ENCODE data around the gene CPHXL2. TPM values are rescaled to one million over a fixed set of nuclear protein-coding genes. Genes with fewer than 3 reads are reported as not detected.

The CPHXL2 gene
- polyA plus RNA-seq, 2 donors: not detected

DNA sequence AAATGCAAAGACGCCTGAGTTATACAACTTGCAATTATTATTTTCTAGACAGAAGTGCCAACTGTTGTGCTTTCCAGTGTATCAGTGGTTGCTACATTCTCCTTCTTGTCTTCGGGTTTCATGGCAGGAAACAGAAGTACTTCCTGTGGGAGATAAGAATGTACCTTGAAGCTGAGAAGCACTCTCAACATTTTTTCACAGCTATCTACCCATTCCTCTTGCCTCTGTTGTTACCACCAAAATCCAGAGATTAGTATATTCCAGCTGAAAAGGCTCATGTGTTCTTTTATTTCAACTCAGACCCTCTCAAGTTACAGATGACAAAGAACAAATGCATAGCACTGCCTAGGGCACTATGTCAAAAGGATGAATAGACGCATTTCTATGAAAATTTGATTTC, 49.0 kb downstream of the CPHXL2 start:
- H3K4me3 ChIP-seq (ENCODE audit: low read depth in 1 of 2, low read length in 2 of 2): no peak overlapping the region
- H3K27me3 ChIP-seq (ENCODE audit: control insufficient read depth in 1 of 2, insufficient read depth in 2 of 2, low read length in 2 of 2): no peaks in the 10 kb centered on the region
- H3K9me3 ChIP-seq (ENCODE audit: control insufficient read depth in 2 of 2, insufficient read depth in 1 of 2, low read depth in 1 of 2, low read length in 1 of 2): no peaks in the 10 kb centered on the region
- peaks cover 35 to 38% of the 10 kb centered on the region in 2 donors for H3K36me3 ChIP-seq (ENCODE audit: control insufficient read depth in 2 of 2, insufficient read depth in 2 of 2, low read length in 1 of 2)
- no peak overlapping the region for H3K27ac ChIP-seq (ENCODE audit: low read depth in 2 of 2, low read length in 1 of 2)
- H3K4me1 ChIP-seq (ENCODE audit: control insufficient read depth in 2 of 2, insufficient read depth in 2 of 2, low read length in 1 of 2): no peaks in the 10 kb centered on the region
- WGBS, 2 donors: 63 to 67% methylated on average over 3 of the region's 3 CpGs

GRCh38 chr16:75626806-75627205, 50.0 kb downstream of the CPHXL2 start:
- no peak overlapping the region for H3K4me3 ChIP-seq (ENCODE audit: low read depth in 1 of 2, low read length in 2 of 2)
- H3K27ac ChIP-seq (ENCODE audit: low read depth in 2 of 2, low read length in 1 of 2): peak overlapping the region in 1 of 2 donors; percentile 7
- H3K36me3 ChIP-seq (ENCODE audit: control insufficient read depth in 2 of 2, insufficient read depth in 2 of 2, low read length in 1 of 2): peaks cover 35% of the 10 kb centered on the region in 2 donors
- H3K27me3 ChIP-seq (ENCODE audit: control insufficient read depth in 1 of 2, insufficient read depth in 2 of 2, low read length in 2 of 2): no peaks in the 10 kb centered on the region
- 87 to 92% methylated on average over 4 of the region's 4 CpGs for WGBS, 2 donors
- no peaks in the 10 kb centered on the region for H3K9me3 ChIP-seq (ENCODE audit: control insufficient read depth in 2 of 2, insufficient read depth in 1 of 2, low read depth in 1 of 2, low read length in 1 of 2)
- peaks cover 0 to 4% of the 10 kb centered on the region in 2 donors for H3K4me1 ChIP-seq (ENCODE audit: control insufficient read depth in 2 of 2, insufficient read depth in 2 of 2, low read length in 1 of 2)

- WGBS, 2 donors: 71 to 82% methylated on average over 4 of the region's 4 CpGs
- no peak overlapping the region for H3K27ac ChIP-seq (ENCODE audit: low read depth in 2 of 2, low read length in 1 of 2)
- H3K4me1 ChIP-seq (ENCODE audit: control insufficient read depth in 2 of 2, insufficient read depth in 2 of 2, low read length in 1 of 2): peaks cover 0 to 5% of the 10 kb centered on the region in 2 donors
- no peaks in the 10 kb centered on the region for H3K9me3 ChIP-seq (ENCODE audit: control insufficient read depth in 2 of 2, insufficient read depth in 1 of 2, low read depth in 1 of 2, low read length in 1 of 2)
- peaks cover 25 to 29% of the 10 kb centered on the region in 2 donors for H3K36me3 ChIP-seq (ENCODE audit: control insufficient read depth in 2 of 2, insufficient read depth in 2 of 2, low read length in 1 of 2)
- H3K4me3 ChIP-seq (ENCODE audit: low read depth in 1 of 2, low read length in 2 of 2): no peak overlapping the region
- H3K27me3 ChIP-seq (ENCODE audit: control insufficient read depth in 1 of 2, insufficient read depth in 2 of 2, low read length in 2 of 2): no peaks in the 10 kb centered on the region
Measured at GRCh38 chr16:75624921-75625334, 51.9 kb downstream of the CPHXL2 start.

GRCh38 chr16:75622761-75623605, 53.8 kb downstream of the CPHXL2 start, which contains the start of gene ADAT1:
TSS of gene ADAT1 (minus strand) at chr16:75623281. CDS start at chr16:75620799, 2,482 bp downstream.
- Histone ChIP-seq H3K36me3 (ENCODE audit: control insufficient read depth in 2 of 2, insufficient read depth in 2 of 2, low read length in 1 of 2) (peaks cover 15% of the 10 kb centered on the region in 2 donors), H3K4me1 (ENCODE audit: control insufficient read depth in 2 of 2, insufficient read depth in 2 of 2, low read length in 1 of 2) (peaks cover 0 to 5% of the 10 kb centered on the region in 2 donors), H3K9me3 (ENCODE audit: control insufficient read depth in 2 of 2, insufficient read depth in 1 of 2, low read depth in 1 of 2, low read length in 1 of 2) (no peaks in the 10 kb centered on the region), H3K27ac (ENCODE audit: low read depth in 2 of 2, low read length in 1 of 2) (peak within 1 kb of the TSS; percentile 96 to 99), H3K4me3 (ENCODE audit: low read depth in 1 of 2, low read length in 2 of 2) (peak within 1 kb of the TSS; percentile 66 to 93), H3K27me3 (ENCODE audit: control insufficient read depth in 1 of 2, insufficient read depth in 2 of 2, low read length in 2 of 2) (no peaks in the 10 kb centered on the region)
- 0% methylated on average over 62 of the region's 62 CpGs for WGBS, 2 donors

GRCh38 chr16:75621170-75621477, 55.7 kb downstream of the CPHXL2 start:
- Histone ChIP-seq H3K4me3 (ENCODE audit: low read depth in 1 of 2, low read length in 2 of 2) (no peak overlapping the region), H3K27ac (ENCODE audit: low read depth in 2 of 2, low read length in 1 of 2) (no peak overlapping the region), H3K4me1 (ENCODE audit: control insufficient read depth in 2 of 2, insufficient read depth in 2 of 2, low read length in 1 of 2) (peaks cover 0 to 5% of the 10 kb centered on the region in 2 donors), H3K27me3 (ENCODE audit: control insufficient read depth in 1 of 2, insufficient read depth in 2 of 2, low read length in 2 of 2) (no peaks in the 10 kb centered on the region), H3K9me3 (ENCODE audit: control insufficient read depth in 2 of 2, insufficient read depth in 1 of 2, low read depth in 1 of 2, low read length in 1 of 2) (no peaks in the 10 kb centered on the region), H3K36me3 (ENCODE audit: control insufficient read depth in 2 of 2, insufficient read depth in 2 of 2, low read length in 1 of 2) (peaks cover 2 to 4% of the 10 kb centered on the region in 2 donors)
- WGBS, 2 donors: 11 to 18% methylated on average over 2 of the region's 2 CpGs

- 85 to 89% methylated on average over 20 of the region's 20 CpGs for WGBS, 2 donors
- peaks cover 0 to 5% of the 10 kb centered on the region in 2 donors for H3K4me1 ChIP-seq (ENCODE audit: control insufficient read depth in 2 of 2, insufficient read depth in 2 of 2, low read length in 1 of 2)
- peaks cover 4 to 6% of the 10 kb centered on the region in 2 donors for H3K36me3 ChIP-seq (ENCODE audit: control insufficient read depth in 2 of 2, insufficient read depth in 2 of 2, low read length in 1 of 2)
Measured at GRCh38 chr16:75620326-75621169, 56.3 kb downstream of the CPHXL2 start.

DNA sequence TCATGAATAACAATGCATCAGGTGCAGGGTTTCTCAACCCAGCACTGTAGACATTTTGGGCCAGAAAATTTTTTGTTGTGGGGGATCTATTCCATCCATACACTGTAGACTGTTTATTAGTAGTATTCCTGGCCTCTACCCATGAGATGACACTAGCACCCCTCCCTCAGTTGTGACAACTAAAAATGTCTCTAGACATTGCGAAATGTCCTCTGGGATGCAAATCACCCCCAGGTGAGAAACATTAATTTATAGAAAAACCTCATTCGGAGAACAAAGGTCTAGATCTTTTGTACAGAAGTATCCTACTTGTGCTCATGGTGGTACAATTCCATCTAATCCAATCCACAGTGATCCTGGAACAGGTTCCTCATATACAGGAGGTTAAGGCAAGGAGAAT, 58.0 kb downstream of the CPHXL2 start:
- 90 to 93% methylated on average over 2 of the region's 2 CpGs for WGBS, 2 donors
- Histone ChIP-seq H3K4me3 (ENCODE audit: low read depth in 1 of 2, low read length in 2 of 2) (no peak overlapping the region), H3K4me1 (ENCODE audit: control insufficient read depth in 2 of 2, insufficient read depth in 2 of 2, low read length in 1 of 2) (peaks cover 0 to 5% of the 10 kb centered on the region in 2 donors), H3K27me3 (ENCODE audit: control insufficient read depth in 1 of 2, insufficient read depth in 2 of 2, low read length in 2 of 2) (no peaks in the 10 kb centered on the region), H3K27ac (ENCODE audit: low read depth in 2 of 2, low read length in 1 of 2) (no peak overlapping the region), H3K36me3 (ENCODE audit: control insufficient read depth in 2 of 2, insufficient read depth in 2 of 2, low read length in 1 of 2) (peaks cover 5 to 7% of the 10 kb centered on the region in 2 donors), H3K9me3 (ENCODE audit: control insufficient read depth in 2 of 2, insufficient read depth in 1 of 2, low read depth in 1 of 2, low read length in 1 of 2) (no peaks in the 10 kb centered on the region)

More at GRCh38 chr16:75620326-75621169, 56.3 kb downstream of the CPHXL2 start:
- H3K27me3 ChIP-seq (ENCODE audit: control insufficient read depth in 1 of 2, insufficient read depth in 2 of 2, low read length in 2 of 2): no peaks in the 10 kb centered on the region
- no peaks in the 10 kb centered on the region for H3K9me3 ChIP-seq (ENCODE audit: control insufficient read depth in 2 of 2, insufficient read depth in 1 of 2, low read depth in 1 of 2, low read length in 1 of 2)
- no peak overlapping the region for H3K4me3 ChIP-seq (ENCODE audit: low read depth in 1 of 2, low read length in 2 of 2)
- H3K27ac ChIP-seq (ENCODE audit: low read depth in 2 of 2, low read length in 1 of 2): no peak overlapping the region

DNA sequence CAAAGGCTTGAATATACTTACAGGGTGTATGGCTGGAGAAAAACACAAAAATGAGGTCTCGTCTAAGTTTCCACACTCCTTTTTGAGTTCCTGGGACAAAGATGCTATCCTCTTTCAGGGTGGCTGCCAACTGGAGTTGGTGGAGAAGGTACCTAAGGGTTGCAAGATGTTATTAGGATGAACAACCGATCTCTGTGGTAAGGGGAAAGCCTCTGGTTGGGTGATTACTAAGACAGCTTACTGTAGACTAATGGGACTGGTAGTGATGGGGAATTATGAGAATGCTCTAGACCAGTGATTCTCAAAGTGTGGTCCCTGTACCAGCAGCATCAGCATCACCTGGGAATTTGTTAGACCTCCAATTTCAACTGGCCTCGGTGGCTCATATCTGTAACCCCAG, 59.7 kb downstream of the CPHXL2 start:
- WGBS, 2 donors: 86 to 87% methylated on average over 3 of the region's 3 CpGs
- H3K4me1 ChIP-seq (ENCODE audit: control insufficient read depth in 2 of 2, insufficient read depth in 2 of 2, low read length in 1 of 2): peaks cover 0 to 5% of the 10 kb centered on the region in 2 donors
- H3K4me3 ChIP-seq (ENCODE audit: low read depth in 1 of 2, low read length in 2 of 2): no peak overlapping the region
- H3K36me3 ChIP-seq (ENCODE audit: control insufficient read depth in 2 of 2, insufficient read depth in 2 of 2, low read length in 1 of 2): peaks cover 10 to 11% of the 10 kb centered on the region in 2 donors
- no peaks in the 10 kb centered on the region for H3K27me3 ChIP-seq (ENCODE audit: control insufficient read depth in 1 of 2, insufficient read depth in 2 of 2, low read length in 2 of 2)
- H3K27ac ChIP-seq (ENCODE audit: low read depth in 2 of 2, low read length in 1 of 2): no peak overlapping the region
- H3K9me3 ChIP-seq (ENCODE audit: control insufficient read depth in 2 of 2, insufficient read depth in 1 of 2, low read depth in 1 of 2, low read length in 1 of 2): no peaks in the 10 kb centered on the region

DNA sequence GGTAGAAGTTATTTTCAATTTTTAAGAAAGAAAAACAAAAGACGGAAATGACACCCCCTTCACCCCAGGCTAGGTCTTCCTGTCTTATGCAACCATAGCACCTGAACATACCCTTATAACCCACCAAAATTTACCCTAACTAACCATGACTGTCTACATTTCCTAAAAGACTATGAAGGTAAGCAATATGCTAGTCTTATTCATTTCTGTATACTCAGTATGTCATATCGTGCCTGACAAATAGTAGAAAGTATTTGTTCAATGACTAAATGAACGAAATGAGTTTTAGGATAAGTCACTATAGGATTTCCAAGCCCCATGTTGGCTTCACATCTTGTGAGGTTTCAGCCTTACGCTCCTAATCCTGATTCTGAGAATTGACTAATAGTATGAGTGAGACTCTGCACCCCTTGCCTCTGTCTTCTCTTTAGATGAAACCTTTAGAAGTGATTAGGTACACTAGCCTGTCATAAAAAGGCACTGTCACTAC, 60.2 kb downstream of the CPHXL2 start:
- Histone ChIP-seq H3K9me3 (ENCODE audit: control insufficient read depth in 2 of 2, insufficient read depth in 1 of 2, low read depth in 1 of 2, low read length in 1 of 2) (no peaks in the 10 kb centered on the region), H3K4me1 (ENCODE audit: control insufficient read depth in 2 of 2, insufficient read depth in 2 of 2, low read length in 1 of 2) (no peaks in the 10 kb centered on the region), H3K36me3 (ENCODE audit: control insufficient read depth in 2 of 2, insufficient read depth in 2 of 2, low read length in 1 of 2) (peaks cover 10 to 13% of the 10 kb centered on the region in 2 donors), H3K27me3 (ENCODE audit: control insufficient read depth in 1 of 2, insufficient read depth in 2 of 2, low read length in 2 of 2) (no peaks in the 10 kb centered on the region), H3K27ac (ENCODE audit: low read depth in 2 of 2, low read length in 1 of 2) (no peak overlapping the region), H3K4me3 (ENCODE audit: low read depth in 1 of 2, low read length in 2 of 2) (no peak overlapping the region)
- WGBS, 2 donors: 85 to 88% methylated on average over 4 of the region's 4 CpGs

Measured in esophagus (tissue), 2 donors.